K562 (cell line): ENCODE results near the gene HERPUD2. TPM values are rescaled to one million over a fixed set of nuclear protein-coding genes. Genes with fewer than 3 reads are reported as not detected.

Experiments used
- ASH1L ChIP-seq: fragments of 450-650 bp; IDR thresholded peaks from 2 replicates; pipeline ENCODE4 v1.6.1; 2018; ENCODE audit warnings: borderline replicate concordance, mild to moderate bottlenecking, low read depth; ENCODE audit not compliant: partially characterized antibody
- CBFA2T2 ChIP-seq: fragments of 450-650 bp; conservative IDR thresholded peaks from 2 replicates; pipeline ENCODE4 v1.6.1; 2017; ENCODE audit warnings: mild to moderate bottlenecking
- CBX5 ChIP-seq: IDR thresholded peaks from 2 replicates; pipeline ENCODE4 v1.6.1; 2014; ENCODE audit warnings: low read depth, borderline replicate concordance
- DPF2 ChIP-seq: fragments of 450-650 bp; IDR thresholded peaks from 2 replicates; pipeline ENCODE4 v1.6.1; 2016
- FOSL1 ChIP-seq: fragments of 200-800 bp; sonication (Bioruptor generic); conservative IDR thresholded peaks from 2 replicates; pipeline ENCODE4 v1.6.1; 2016; ENCODE audit warnings: missing genetic modification characterization, missing compliant biosample characterization
- HMGN3 ChIP-seq: IDR thresholded peaks from 2 replicates; pipeline ENCODE4 v1.6.1; 2011; ENCODE audit warnings: borderline replicate concordance, low read depth, mild to moderate bottlenecking, mixed read lengths, low read length; ENCODE audit not compliant: insufficient read length; ENCODE audit errors: extremely low read depth
- JUN ChIP-seq, 2 experiments: sonication (generic) in 1 of 2; formaldehyde crosslinking in 1 of 2; IDR thresholded peaks; 2 replicates each; pipeline versions ENCODE4 v1.6.1 to v1.8.0; 2012 to 2022; ENCODE audit warnings: borderline replicate concordance in 2 of 2, mild to moderate bottlenecking in 2 of 2, improper control_type of control experiment in 1 of 2, low read depth in 1 of 2, low read length in 1 of 2, missing genetic modification reagents in 1 of 2
- KLF10 ChIP-seq: fragments of 250-450 bp; sonication (Bioruptor Pico); IDR thresholded peaks from 2 replicates; pipeline ENCODE4 v1.6.1; 2021; ENCODE audit warnings: matching md5 sums
- MECOM ChIP-seq: fragments of 250-450 bp; sonication (Bioruptor Pico); IDR thresholded peaks from 2 replicates; pipeline ENCODE4 v1.8.0; 2022; ENCODE audit warnings: inconsistent platforms
- MEIS2 ChIP-seq: fragments of 450-650 bp; IDR thresholded peaks from 2 replicates; pipeline ENCODE4 v1.6.1; 2014; ENCODE audit warnings: mild to moderate bottlenecking; ENCODE audit not compliant: partially characterized antibody
- NFIC ChIP-seq: fragments of 450-650 bp; IDR thresholded peaks from 2 replicates; pipeline ENCODE4 v1.6.1; 2017; ENCODE audit warnings: mild to moderate bottlenecking, inconsistent platforms
- NR2C1 ChIP-seq, 2 experiments: fragments of 450-650 bp; IDR thresholded peaks; 2 replicates each; pipeline ENCODE4 v1.6.1; 2017; ENCODE audit warnings: mild to moderate bottlenecking in 2 of 2, antibody characterized with exemption in 1 of 2, inconsistent platforms in 1 of 2, missing compliant biosample characterization in 1 of 2, missing genetic modification characterization in 1 of 2
- PML ChIP-seq: IDR thresholded peaks from 2 replicates; pipeline ENCODE4 v1.6.1; 2012; ENCODE audit warnings: low read length, inconsistent platforms
- SNRNP70 ChIP-seq: fragments of 200-400 bp; formaldehyde crosslinking; optimal IDR thresholded peaks from 2 replicates; pipeline ENCODE3; 2017; ENCODE audit warnings: low read depth, low read length
- SOX6 ChIP-seq: fragments of 450-650 bp; IDR thresholded peaks from 2 replicates; pipeline ENCODE4 v1.6.1; 2014; ENCODE audit warnings: mild to moderate bottlenecking
- ZNF778 ChIP-seq: fragments of 450-650 bp; formaldehyde crosslinking; IDR thresholded peaks from 2 replicates; pipeline ENCODE4 v1.4.0; 2020; ENCODE audit warnings: mild to moderate bottlenecking, moderate library complexity
- ZNF780A ChIP-seq: fragments of 250-450 bp; sonication (Bioruptor Pico); IDR thresholded peaks from 2 replicates; pipeline ENCODE4 v1.5.0; 2021; ENCODE audit warnings: mild to moderate bottlenecking
- polyA plus RNA-seq, 8 experiments: library from polyadenylated mRNA; depleted of rRNA in 4 of 8; stranded (reverse) in 5 of 8; unstranded in 3 of 8; fragments of >200 nt; fragmentation: Nextera tagmentation in 2 of 8; fragmentation: Illumina TruSeq in 1 of 8; extraction: Ambion mirVana in 2 of 8; extraction: Trizol in 1 of 8; gene quantifications; 2 replicates each; pipeline versions ENCODE4 v1.2.1 to v1.2.3, GENCODE V29; 2011 to 2014; ENCODE audit warnings: inconsistent platforms in 1 of 8, missing spikeins in 1 of 8
- total RNA-seq, 7 experiments: library from RNA; depleted of rRNA in 6 of 7; stranded (reverse); fragments of >200 nt in 6 of 7; fragmentation: Illumina TruSeq in 2 of 7; extraction: Trizol in 2 of 7; gene quantifications; 2 replicates each; pipeline versions ENCODE4 v1.2.1 to v1.2.3, GENCODE V29; 2011 to 2021; ENCODE audit warnings: low replicate concordance in 1 of 7
- TF ChIP-seq, protein P1 (sequence below): fragments of 450-650 bp; IDR thresholded peaks from 2 replicates; pipeline ENCODE4 v1.6.1; 2017; ENCODE audit warnings: antibody characterized with exemption
- TF ChIP-seq, protein P2 (sequence below): sonication (generic); formaldehyde crosslinking; IDR thresholded peaks from 2 replicates; pipeline ENCODE4 v1.8.1; 2023; ENCODE audit warnings: mild to moderate bottlenecking, missing genetic modification reagents

Gene HERPUD2
- total and polyA plus RNA-seq, 9 of the 15 experiments (the other 6 are each of a cell fraction or from before 2014, with no cell fraction given): 4.1 to 28.5 (median 12.3) TPM

DNA sequence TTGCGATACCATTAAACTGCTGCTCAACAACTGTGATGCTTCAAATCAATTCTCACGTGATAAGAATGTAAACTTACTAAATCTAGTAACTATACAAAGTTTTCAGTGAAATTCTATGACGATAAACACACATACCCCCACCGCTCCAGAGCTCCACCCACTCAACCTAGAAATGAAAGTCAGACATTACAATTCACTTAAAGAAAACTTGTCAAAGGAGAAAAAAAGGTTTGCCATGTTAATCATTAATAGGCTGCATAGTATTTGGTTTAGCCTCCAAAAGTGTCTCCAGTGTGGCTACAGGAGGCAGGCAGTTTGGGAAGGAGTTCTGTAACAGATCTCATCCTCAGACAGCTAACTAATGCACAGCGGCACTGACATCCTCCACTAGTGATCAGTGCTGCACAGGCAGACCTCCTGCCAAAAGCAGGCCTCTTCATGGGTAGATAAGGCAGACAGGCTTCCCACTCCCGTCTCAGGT, 3.1 kb downstream of the HERPUD2 start (continued):
- TF ChIP-seq PML: 0 out of 2 replicates have a peak, but pooled peaks have one; percentile 26
- TF ChIP-seq SOX6: peak; percentile 31
- TF ChIP-seq ZNF778 (CRISPR knock-in tag): no peak
- TF ChIP-seq ASH1L: no peak
- peak; percentile 43 for TF ChIP-seq MEIS2
- TF ChIP-seq DPF2: 0 out of 2 replicates have a peak, but pooled peaks have one; percentile 55
- TF ChIP-seq KLF10 (CRISPR knock-in tag): no peak
- TF ChIP-seq CBFA2T2: peak; percentile 60
- peak; percentile 91 for TF ChIP-seq CBX5
- no peak for TF ChIP-seq SNRNP70
- TF ChIP-seq, protein P1, sequence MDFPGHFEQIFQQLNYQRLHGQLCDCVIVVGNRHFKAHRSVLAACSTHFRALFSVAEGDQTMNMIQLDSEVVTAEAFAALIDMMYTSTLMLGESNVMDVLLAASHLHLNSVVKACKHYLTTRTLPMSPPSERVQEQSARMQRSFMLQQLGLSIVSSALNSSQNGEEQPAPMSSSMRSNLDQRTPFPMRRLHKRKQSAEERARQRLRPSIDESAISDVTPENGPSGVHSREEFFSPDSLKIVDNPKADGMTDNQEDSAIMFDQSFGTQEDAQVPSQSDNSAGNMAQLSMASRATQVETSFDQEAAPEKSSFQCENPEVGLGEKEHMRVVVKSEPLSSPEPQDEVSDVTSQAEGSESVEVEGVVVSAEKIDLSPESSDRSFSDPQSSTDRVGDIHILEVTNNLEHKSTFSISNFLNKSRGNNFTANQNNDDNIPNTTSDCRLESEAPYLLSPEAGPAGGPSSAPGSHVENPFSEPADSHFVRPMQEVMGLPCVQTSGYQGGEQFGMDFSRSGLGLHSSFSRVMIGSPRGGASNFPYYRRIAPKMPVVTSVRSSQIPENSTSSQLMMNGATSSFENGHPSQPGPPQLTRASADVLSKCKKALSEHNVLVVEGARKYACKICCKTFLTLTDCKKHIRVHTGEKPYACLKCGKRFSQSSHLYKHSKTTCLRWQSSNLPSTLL: no peak
- no peak for TF ChIP-seq HMGN3
- TF ChIP-seq MECOM: no peak
- TF ChIP-seq, protein P2, sequence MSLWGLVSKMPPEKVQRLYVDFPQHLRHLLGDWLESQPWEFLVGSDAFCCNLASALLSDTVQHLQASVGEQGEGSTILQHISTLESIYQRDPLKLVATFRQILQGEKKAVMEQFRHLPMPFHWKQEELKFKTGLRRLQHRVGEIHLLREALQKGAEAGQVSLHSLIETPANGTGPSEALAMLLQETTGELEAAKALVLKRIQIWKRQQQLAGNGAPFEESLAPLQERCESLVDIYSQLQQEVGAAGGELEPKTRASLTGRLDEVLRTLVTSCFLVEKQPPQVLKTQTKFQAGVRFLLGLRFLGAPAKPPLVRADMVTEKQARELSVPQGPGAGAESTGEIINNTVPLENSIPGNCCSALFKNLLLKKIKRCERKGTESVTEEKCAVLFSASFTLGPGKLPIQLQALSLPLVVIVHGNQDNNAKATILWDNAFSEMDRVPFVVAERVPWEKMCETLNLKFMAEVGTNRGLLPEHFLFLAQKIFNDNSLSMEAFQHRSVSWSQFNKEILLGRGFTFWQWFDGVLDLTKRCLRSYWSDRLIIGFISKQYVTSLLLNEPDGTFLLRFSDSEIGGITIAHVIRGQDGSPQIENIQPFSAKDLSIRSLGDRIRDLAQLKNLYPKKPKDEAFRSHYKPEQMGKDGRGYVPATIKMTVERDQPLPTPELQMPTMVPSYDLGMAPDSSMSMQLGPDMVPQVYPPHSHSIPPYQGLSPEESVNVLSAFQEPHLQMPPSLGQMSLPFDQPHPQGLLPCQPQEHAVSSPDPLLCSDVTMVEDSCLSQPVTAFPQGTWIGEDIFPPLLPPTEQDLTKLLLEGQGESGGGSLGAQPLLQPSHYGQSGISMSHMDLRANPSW (CRISPR knock-in tag): no peak
- peak; percentile 90; the same call in 1 of the 2 replicates for TF ChIP-seq ZNF780A (CRISPR knock-in tag)
- peak; percentile 38; the same call in 1 of the 2 replicates for TF ChIP-seq JUN (IDR thresholded peaks at IDR 0.05; ENCODE audit: borderline replicate concordance, low read depth, low read length)
- no peak for TF ChIP-seq JUN (CRISPR knock-in tag; IDR thresholded peaks at IDR 0.05; ENCODE audit: borderline replicate concordance)
- TF ChIP-seq NFIC: peak; percentile 56
- no peak for TF ChIP-seq NR2C1 (IDR thresholded peaks at IDR 0.05)
- no peak for TF ChIP-seq NR2C1 (tag; IDR thresholded peaks at IDR 0.05)
- no peak for TF ChIP-seq FOSL1 (tag)
